ENCODE data around the gene SLC6A8. TPM values are rescaled to one million over a fixed set of nuclear protein-coding genes. Genes with fewer than 3 reads are reported as not detected.

Gene SLC6A8
- total RNA-seq, 2 donors from 2014 or later, result 71.3 to 76.6 TPM

- H3K36me3 ChIP-seq, result no peaks in the 10 kb centered on the region
- H3K4me3 ChIP-seq, result no peak overlapping the region
- no peak for DNase-seq (ENCODE audit: low spot score)
- H3K4me1 ChIP-seq, result no peaks in the 10 kb centered on the region
- TF ChIP-seq, protein P1, sequence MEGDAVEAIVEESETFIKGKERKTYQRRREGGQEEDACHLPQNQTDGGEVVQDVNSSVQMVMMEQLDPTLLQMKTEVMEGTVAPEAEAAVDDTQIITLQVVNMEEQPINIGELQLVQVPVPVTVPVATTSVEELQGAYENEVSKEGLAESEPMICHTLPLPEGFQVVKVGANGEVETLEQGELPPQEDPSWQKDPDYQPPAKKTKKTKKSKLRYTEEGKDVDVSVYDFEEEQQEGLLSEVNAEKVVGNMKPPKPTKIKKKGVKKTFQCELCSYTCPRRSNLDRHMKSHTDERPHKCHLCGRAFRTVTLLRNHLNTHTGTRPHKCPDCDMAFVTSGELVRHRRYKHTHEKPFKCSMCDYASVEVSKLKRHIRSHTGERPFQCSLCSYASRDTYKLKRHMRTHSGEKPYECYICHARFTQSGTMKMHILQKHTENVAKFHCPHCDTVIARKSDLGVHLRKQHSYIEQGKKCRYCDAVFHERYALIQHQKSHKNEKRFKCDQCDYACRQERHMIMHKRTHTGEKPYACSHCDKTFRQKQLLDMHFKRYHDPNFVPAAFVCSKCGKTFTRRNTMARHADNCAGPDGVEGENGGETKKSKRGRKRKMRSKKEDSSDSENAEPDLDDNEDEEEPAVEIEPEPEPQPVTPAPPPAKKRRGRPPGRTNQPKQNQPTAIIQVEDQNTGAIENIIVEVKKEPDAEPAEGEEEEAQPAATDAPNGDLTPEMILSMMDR (IDR thresholded peaks at IDR 0.05), result no peak
- peaks cover 0 to 11% of the 10 kb centered on the region in 2 donors for H3K9me3 ChIP-seq
- no peaks in the 10 kb centered on the region for H3K27me3 ChIP-seq
- no peak overlapping the region for H3K27ac ChIP-seq
These were observed 34.2 kb upstream of the SLC6A8 start for GRCh38 chrX:153653556-153653955.

GRCh38 chrX:153657161-153657560 is 30.6 kb upstream of the SLC6A8 start:
- H3K27me3 ChIP-seq, result peaks cover 0 to 3% of the 10 kb centered on the region in 2 donors
- H3K36me3 ChIP-seq, result no peaks in the 10 kb centered on the region
- no peak overlapping the region for H3K27ac ChIP-seq
- no peak overlapping the region for H3K4me3 ChIP-seq
- TF ChIP-seq, protein P1 (IDR thresholded peaks at IDR 0.05), result no peak
- no peaks in the 10 kb centered on the region for H3K4me1 ChIP-seq
- peaks cover 0 to 11% of the 10 kb centered on the region in 2 donors for H3K9me3 ChIP-seq
- DNase-seq (ENCODE audit: low spot score), result no peak

- no peak for DNase-seq (ENCODE audit: low spot score)
- Histone ChIP-seq H3K27ac (no peak overlapping the region), H3K4me3 (no peak overlapping the region), H3K4me1 (no peaks in the 10 kb centered on the region), H3K9me3 (peaks cover 0 to under 1% of the 10 kb centered on the region in 2 donors), H3K36me3 (no peaks in the 10 kb centered on the region), H3K27me3 (peaks cover 0 to 3% of the 10 kb centered on the region in 2 donors)
- TF ChIP-seq, protein P1 (IDR thresholded peaks at IDR 0.05), result no peak
These were observed 28.5 kb upstream of the SLC6A8 start for GRCh38 chrX:153659268-153659667.

- no peaks in the 10 kb centered on the region for H3K4me1 ChIP-seq
- no peak overlapping the region for H3K27ac ChIP-seq
- TF ChIP-seq, protein P1 (IDR thresholded peaks at IDR 0.05), result peak in 1 of 2 donors; percentile 55
- H3K27me3 ChIP-seq, result peaks cover 0 to 3% of the 10 kb centered on the region in 2 donors
- DNase-seq (ENCODE audit: low spot score), result no peak
- no peak overlapping the region for H3K4me3 ChIP-seq
- H3K36me3 ChIP-seq, result no peaks in the 10 kb centered on the region
- peaks cover 0 to 4% of the 10 kb centered on the region in 2 donors for H3K9me3 ChIP-seq
These were observed 25.5 kb upstream of the SLC6A8 start for GRCh38 chrX:153662266-153662665.

DNA sequence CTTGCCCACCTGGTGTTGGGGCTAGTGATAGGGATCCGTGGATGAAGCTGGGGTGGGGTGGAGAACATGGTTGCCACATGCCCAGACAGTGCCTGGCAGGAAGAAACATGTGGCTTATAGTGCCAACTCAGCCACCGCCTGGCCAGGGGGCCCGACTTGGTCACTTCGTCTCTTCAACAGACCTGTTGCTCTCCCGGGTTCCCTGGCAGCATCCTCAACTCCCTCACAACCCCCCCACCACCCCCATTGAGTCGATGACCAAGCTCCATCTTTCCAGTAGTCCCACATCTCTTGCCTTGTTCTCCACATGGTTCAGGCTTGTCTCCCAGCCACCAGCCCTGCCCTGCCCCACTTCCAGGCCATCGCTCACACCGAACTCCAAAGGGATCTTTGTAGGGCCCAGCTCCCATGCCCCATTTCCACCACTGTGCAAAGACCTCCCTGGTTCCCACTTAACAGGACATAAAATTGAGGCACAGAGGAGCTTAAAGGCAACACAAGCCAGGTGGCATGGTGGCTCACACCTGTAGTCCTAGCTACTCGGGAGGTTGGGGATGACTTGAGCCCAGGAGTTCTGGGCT is 21.9 kb upstream of the SLC6A8 start:
- no peak for DNase-seq (ENCODE audit: low spot score)
- H3K4me3 ChIP-seq, result no peak overlapping the region

More for the DNA sequence above, 21.9 kb upstream of the SLC6A8 start:
- no peaks in the 10 kb centered on the region for H3K4me1 ChIP-seq
- H3K27me3 ChIP-seq, result no peaks in the 10 kb centered on the region
- H3K27ac ChIP-seq, result no peak overlapping the region
- TF ChIP-seq, protein P1 (IDR thresholded peaks at IDR 0.05), result no peak
- H3K9me3 ChIP-seq, result peaks cover 0 to 4% of the 10 kb centered on the region in 2 donors
- H3K36me3 ChIP-seq, result no peaks in the 10 kb centered on the region

Measured in right atrium auricular region (tissue), 2 donors.